GM23338 (cell line): ENCODE results near the gene CDH12.

Source experiments
- CREB1 ChIP-seq: fragments of 250-450 bp; sonication (Bioruptor Pico); IDR thresholded peaks from 2 replicates; pipeline ENCODE4 v1.5.0; 2020; ENCODE audit warnings: low read depth, mild to moderate bottlenecking, moderate library complexity
- EZH2 ChIP-seq: fragments of 200-600 bp; sonication (generic); IDR thresholded peaks from one replicate; pipeline ENCODE4 v1.8.0; 2017; ENCODE audit warnings: antibody characterized with exemption, mild to moderate bottlenecking, low read depth; ENCODE audit not compliant: unreplicated experiment
- EZH2phosphoT487 ChIP-seq: fragments of 200-600 bp; sonication (generic); IDR thresholded peaks from one replicate; pipeline ENCODE4 v1.8.1; 2018; ENCODE audit warnings: antibody characterized with exemption; ENCODE audit not compliant: unreplicated experiment
- JUNB ChIP-seq: IDR thresholded peaks from one replicate; pipeline ENCODE4 v1.6.1; 2016; ENCODE audit warnings: antibody characterized with exemption; ENCODE audit not compliant: unreplicated experiment
- POLR2AphosphoS5 ChIP-seq: IDR thresholded peaks from 2 replicates; pipeline ENCODE4 v1.6.1; 2016; ENCODE audit warnings: antibody characterized with exemption, low read depth
- ZNF114 ChIP-seq: fragments of 250-450 bp; sonication (Bioruptor Pico); IDR thresholded peaks from 2 replicates; pipeline ENCODE4 v1.5.0; 2020; ENCODE audit warnings: mild to moderate bottlenecking, moderate library complexity
- ZNF331 ChIP-seq: fragments of 250-450 bp; sonication (Bioruptor Pico); IDR thresholded peaks from 2 replicates; pipeline ENCODE4 v1.5.0; 2020; ENCODE audit warnings: low read depth, mild to moderate bottlenecking, moderate library complexity
- TF ChIP-seq, protein P1 (sequence below), 2 experiments: fragments of 200-600 bp in 1 of 2; sonication (generic) in 1 of 2; conservative IDR thresholded peaks; 2 replicates each; pipeline versions ENCODE4 v1.5.1 to v1.6.1; 2016 to 2017; ENCODE audit warnings: antibody characterized with exemption in 2 of 2, low read depth in 2 of 2, mild to moderate bottlenecking in 2 of 2, moderate library complexity in 1 of 2
- TF ChIP-seq, protein P2 (sequence below): IDR thresholded peaks from 2 replicates; pipeline ENCODE4 v1.6.1; 2016; ENCODE audit warnings: antibody characterized with exemption
- TF ChIP-seq, protein P3 (sequence below): IDR thresholded peaks from one replicate; pipeline ENCODE4 v1.6.1; 2018; ENCODE audit warnings: antibody characterized with exemption; ENCODE audit not compliant: unreplicated experiment

DNA sequence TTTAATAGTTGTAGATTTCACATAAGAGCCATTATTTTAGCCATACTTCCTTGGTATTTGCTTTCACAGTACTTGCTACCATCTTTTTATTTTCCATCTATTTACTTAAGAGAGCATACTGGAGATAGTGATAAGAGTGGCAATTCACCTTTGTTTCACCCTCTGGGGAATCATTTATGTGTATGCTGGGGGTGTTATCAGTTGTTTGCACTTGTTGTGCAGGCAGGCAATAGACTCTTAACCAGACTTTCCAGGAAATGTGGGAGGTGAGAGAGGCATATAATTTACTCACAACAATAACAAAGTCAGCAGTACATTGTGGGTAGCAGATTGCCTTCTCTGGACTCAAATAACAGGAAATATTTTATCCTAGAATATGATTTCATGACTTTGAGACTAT, 1018.3 kb downstream of the CDH12 start:
- no peak for TF ChIP-seq POLR2AphosphoS5
- TF ChIP-seq, protein P1, sequence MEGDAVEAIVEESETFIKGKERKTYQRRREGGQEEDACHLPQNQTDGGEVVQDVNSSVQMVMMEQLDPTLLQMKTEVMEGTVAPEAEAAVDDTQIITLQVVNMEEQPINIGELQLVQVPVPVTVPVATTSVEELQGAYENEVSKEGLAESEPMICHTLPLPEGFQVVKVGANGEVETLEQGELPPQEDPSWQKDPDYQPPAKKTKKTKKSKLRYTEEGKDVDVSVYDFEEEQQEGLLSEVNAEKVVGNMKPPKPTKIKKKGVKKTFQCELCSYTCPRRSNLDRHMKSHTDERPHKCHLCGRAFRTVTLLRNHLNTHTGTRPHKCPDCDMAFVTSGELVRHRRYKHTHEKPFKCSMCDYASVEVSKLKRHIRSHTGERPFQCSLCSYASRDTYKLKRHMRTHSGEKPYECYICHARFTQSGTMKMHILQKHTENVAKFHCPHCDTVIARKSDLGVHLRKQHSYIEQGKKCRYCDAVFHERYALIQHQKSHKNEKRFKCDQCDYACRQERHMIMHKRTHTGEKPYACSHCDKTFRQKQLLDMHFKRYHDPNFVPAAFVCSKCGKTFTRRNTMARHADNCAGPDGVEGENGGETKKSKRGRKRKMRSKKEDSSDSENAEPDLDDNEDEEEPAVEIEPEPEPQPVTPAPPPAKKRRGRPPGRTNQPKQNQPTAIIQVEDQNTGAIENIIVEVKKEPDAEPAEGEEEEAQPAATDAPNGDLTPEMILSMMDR (conservative IDR thresholded peaks at IDR 0.05; ENCODE audit: low read depth in 2 of 2): no peak
- no peak for TF ChIP-seq EZH2
- no peak for TF ChIP-seq ZNF114 (CRISPR knock-in tag)
- TF ChIP-seq, protein P2, sequence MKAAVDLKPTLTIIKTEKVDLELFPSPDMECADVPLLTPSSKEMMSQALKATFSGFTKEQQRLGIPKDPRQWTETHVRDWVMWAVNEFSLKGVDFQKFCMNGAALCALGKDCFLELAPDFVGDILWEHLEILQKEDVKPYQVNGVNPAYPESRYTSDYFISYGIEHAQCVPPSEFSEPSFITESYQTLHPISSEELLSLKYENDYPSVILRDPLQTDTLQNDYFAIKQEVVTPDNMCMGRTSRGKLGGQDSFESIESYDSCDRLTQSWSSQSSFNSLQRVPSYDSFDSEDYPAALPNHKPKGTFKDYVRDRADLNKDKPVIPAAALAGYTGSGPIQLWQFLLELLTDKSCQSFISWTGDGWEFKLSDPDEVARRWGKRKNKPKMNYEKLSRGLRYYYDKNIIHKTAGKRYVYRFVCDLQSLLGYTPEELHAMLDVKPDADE: no peak
- TF ChIP-seq EZH2phosphoT487: no peak
- TF ChIP-seq CREB1 (CRISPR knock-in tag): no peak
- TF ChIP-seq, protein P3, sequence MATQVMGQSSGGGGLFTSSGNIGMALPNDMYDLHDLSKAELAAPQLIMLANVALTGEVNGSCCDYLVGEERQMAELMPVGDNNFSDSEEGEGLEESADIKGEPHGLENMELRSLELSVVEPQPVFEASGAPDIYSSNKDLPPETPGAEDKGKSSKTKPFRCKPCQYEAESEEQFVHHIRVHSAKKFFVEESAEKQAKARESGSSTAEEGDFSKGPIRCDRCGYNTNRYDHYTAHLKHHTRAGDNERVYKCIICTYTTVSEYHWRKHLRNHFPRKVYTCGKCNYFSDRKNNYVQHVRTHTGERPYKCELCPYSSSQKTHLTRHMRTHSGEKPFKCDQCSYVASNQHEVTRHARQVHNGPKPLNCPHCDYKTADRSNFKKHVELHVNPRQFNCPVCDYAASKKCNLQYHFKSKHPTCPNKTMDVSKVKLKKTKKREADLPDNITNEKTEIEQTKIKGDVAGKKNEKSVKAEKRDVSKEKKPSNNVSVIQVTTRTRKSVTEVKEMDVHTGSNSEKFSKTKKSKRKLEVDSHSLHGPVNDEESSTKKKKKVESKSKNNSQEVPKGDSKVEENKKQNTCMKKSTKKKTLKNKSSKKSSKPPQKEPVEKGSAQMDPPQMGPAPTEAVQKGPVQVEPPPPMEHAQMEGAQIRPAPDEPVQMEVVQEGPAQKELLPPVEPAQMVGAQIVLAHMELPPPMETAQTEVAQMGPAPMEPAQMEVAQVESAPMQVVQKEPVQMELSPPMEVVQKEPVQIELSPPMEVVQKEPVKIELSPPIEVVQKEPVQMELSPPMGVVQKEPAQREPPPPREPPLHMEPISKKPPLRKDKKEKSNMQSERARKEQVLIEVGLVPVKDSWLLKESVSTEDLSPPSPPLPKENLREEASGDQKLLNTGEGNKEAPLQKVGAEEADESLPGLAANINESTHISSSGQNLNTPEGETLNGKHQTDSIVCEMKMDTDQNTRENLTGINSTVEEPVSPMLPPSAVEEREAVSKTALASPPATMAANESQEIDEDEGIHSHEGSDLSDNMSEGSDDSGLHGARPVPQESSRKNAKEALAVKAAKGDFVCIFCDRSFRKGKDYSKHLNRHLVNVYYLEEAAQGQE: no peak
- no peak for TF ChIP-seq JUNB
- TF ChIP-seq ZNF331 (CRISPR knock-in tag): no peak
